OCI-LY3 (cell line): ENCODE measurements around the gene DPM1.

Experiments used
- H2AFZ ChIP-seq: fragments of 200-600, 300-600 bp; shearing (Covaris generic); 2 replicates; pipeline ENCODE4 v1.6.0; 2014; ENCODE audit warnings: antibody characterized with exemption, low read depth, low read length
- H3K27ac ChIP-seq: fragments of 200-600, 300-600 bp; sonication (generic); 2 replicates; pipeline ENCODE4 v1.5.1; 2014; ENCODE audit warnings: mild to moderate bottlenecking, low read length, moderate library complexity, mixed read lengths
- H3K27me3 ChIP-seq: fragments of 200-600, 300-600 bp; sonication (generic); 2 replicates; pipeline ENCODE4 v1.6.1; 2014; ENCODE audit warnings: low read depth, low read length, mixed read lengths
- H3K36me3 ChIP-seq: fragments of 200-600, 300-600 bp; sonication (generic); replicated peaks from 2 replicates; pipeline ENCODE3; 2014; ENCODE audit warnings: low read depth, low read length, mixed read lengths
- H3K4me1 ChIP-seq: fragments of 300-600, 200-600 bp; sonication (generic); 2 replicates; pipeline ENCODE4 v1.6.1; 2014; ENCODE audit warnings: low read length, mixed read lengths
- H3K4me2 ChIP-seq: fragments of 200-600, 300-600 bp; sonication (generic); 2 replicates; pipeline ENCODE4 v1.6.1; 2014; ENCODE audit warnings: low read length, mixed read lengths
- H3K4me3 ChIP-seq: fragments of 300-600, 200-600 bp; sonication (generic); 2 replicates; pipeline ENCODE4 v1.5.1; 2014; ENCODE audit warnings: antibody characterized with exemption, mild to moderate bottlenecking, low read length, moderate library complexity
- H3K79me2 ChIP-seq: fragments of 300-600, 200-600 bp; shearing (Covaris generic); 2 replicates; pipeline ENCODE4 v1.6.1; 2014; ENCODE audit warnings: mild to moderate bottlenecking, low read length, mixed read lengths
- H3K9ac ChIP-seq: fragments of 300-600, 200-600 bp; shearing (Covaris generic); 2 replicates; pipeline ENCODE4 v1.6.0; 2014; ENCODE audit warnings: mild to moderate bottlenecking, low read length, moderate library complexity
- H3K9me3 ChIP-seq: fragments of 200-600, 300-600 bp; shearing (Covaris generic); 2 replicates; pipeline ENCODE4 v1.6.1; 2014; ENCODE audit warnings: low read length, mixed read lengths; ENCODE audit not compliant: insufficient read depth
- H4K20me1 ChIP-seq: fragments of 200-600, 300-600 bp; sonication (generic); 2 replicates; pipeline ENCODE4 v1.6.1; 2016; ENCODE audit warnings: low read length, mixed read lengths; ENCODE audit not compliant: insufficient read depth
- CTCF ChIP-seq: fragments of 200-600, 300-600 bp; sonication (generic); IDR thresholded peaks from 2 replicates; pipeline ENCODE4 v1.5.1; 2014; ENCODE audit warnings: antibody characterized with exemption, low read length, low read depth
- EZH2phosphoT487 ChIP-seq: fragments of 200-600 bp; shearing (Covaris generic); IDR thresholded peaks from 2 replicates; pipeline ENCODE4 v1.6.1; 2018; ENCODE audit warnings: antibody characterized with exemption, mixed run types, low read depth

DPM1 gene

GRCh38 chr20:50911716-50912115 is 46.6 kb downstream of the DPM1 start:
- no peak for TF ChIP-seq EZH2phosphoT487
- no peak for TF ChIP-seq CTCF
- Histone ChIP-seq H3K79me2 (peaks cover 100% of the 10 kb centered on the region), H3K27ac (peak overlapping the region; percentile 80), H3K4me3 (peak overlapping the region; percentile 46), H3K9me3 (no peaks in the 10 kb centered on the region), H3K27me3 (no peaks in the 10 kb centered on the region), H2AFZ (no peak overlapping the region), H3K4me2 (peak overlapping the region; percentile 68), H4K20me1 (peaks cover 86% of the 10 kb centered on the region), H3K9ac (peak overlapping the region; percentile 41; the same call in 1 of the 2 replicates), H3K36me3 (peaks cover 58% of the 10 kb centered on the region), H3K4me1 (peaks cover 79% of the 10 kb centered on the region)

GRCh38 chr20:50911030-50911429 is 47.3 kb downstream of the DPM1 start:
- peak overlapping the region; percentile 17; the same call in 1 of the 2 replicates for H3K9ac ChIP-seq

GRCh38 chr20:50909413-50909812 is 48.9 kb downstream of the DPM1 start:
- H3K9me3 ChIP-seq, result no peaks in the 10 kb centered on the region
- H3K4me2 ChIP-seq, result peak overlapping the region; percentile 68
- TF ChIP-seq EZH2phosphoT487, result no peak
- no peak for TF ChIP-seq CTCF
- peaks cover 53% of the 10 kb centered on the region for H3K36me3 ChIP-seq
- H3K27me3 ChIP-seq, result no peaks in the 10 kb centered on the region
- H3K4me3 ChIP-seq, result peak overlapping the region; percentile 18; the same call in 1 of the 2 replicates
- H3K79me2 ChIP-seq, result peaks cover 100% of the 10 kb centered on the region
- peak overlapping the region; percentile 80 for H3K27ac ChIP-seq
- H3K4me1 ChIP-seq, result peaks cover 56% of the 10 kb centered on the region
- H4K20me1 ChIP-seq, result peaks cover 85% of the 10 kb centered on the region
- no peak overlapping the region for H2AFZ ChIP-seq
- no peak overlapping the region for H3K9ac ChIP-seq

More at GRCh38 chr20:50911030-50911429, 47.3 kb downstream of the DPM1 start:
- peak overlapping the region; percentile 46 for H3K4me3 ChIP-seq
- H3K9me3 ChIP-seq, result no peaks in the 10 kb centered on the region
- peak overlapping the region; percentile 80 for H3K27ac ChIP-seq
- H3K36me3 ChIP-seq, result peaks cover 56% of the 10 kb centered on the region
- H3K4me1 ChIP-seq, result peaks cover 72% of the 10 kb centered on the region
- peaks cover 100% of the 10 kb centered on the region for H3K79me2 ChIP-seq
- TF ChIP-seq EZH2phosphoT487 (no peak), CTCF (no peak)
- H4K20me1 ChIP-seq, result peaks cover 86% of the 10 kb centered on the region
- no peak overlapping the region for H2AFZ ChIP-seq
- no peaks in the 10 kb centered on the region for H3K27me3 ChIP-seq
- H3K4me2 ChIP-seq, result peak overlapping the region; percentile 68

GRCh38 chr20:50904067-50904570 is 54.2 kb downstream of the DPM1 start:
- peaks cover 75% of the 10 kb centered on the region for H3K36me3 ChIP-seq
- no peaks in the 10 kb centered on the region for H3K27me3 ChIP-seq
- no peak overlapping the region for H3K27ac ChIP-seq
- H3K4me1 ChIP-seq, result peaks cover 5% of the 10 kb centered on the region
- H3K9ac ChIP-seq, result no peak overlapping the region
- TF ChIP-seq CTCF (no peak), EZH2phosphoT487 (no peak)
- peaks cover 82% of the 10 kb centered on the region for H4K20me1 ChIP-seq
- H2AFZ ChIP-seq, result no peak overlapping the region
- H3K4me3 ChIP-seq, result no peak overlapping the region
- H3K4me2 ChIP-seq, result no peak overlapping the region
- H3K9me3 ChIP-seq, result no peaks in the 10 kb centered on the region
- peaks cover 95% of the 10 kb centered on the region for H3K79me2 ChIP-seq
